Upper lobe of left lung (tissue), 4 donors: Measurements from ENCODE around the gene ARRDC4.

Experiments used
- CTCF ChIP-seq, 6 experiments: fragments of 450-650 bp in 4 of 6; fragments of 200-600 bp in 2 of 6; sonication (generic) in 2 of 6; IDR thresholded peaks; one replicate each; pipeline ENCODE4 v1.5.1; 2016 to 2019; ENCODE audit warnings: antibody characterized with exemption in 6 of 6
- EP300 ChIP-seq, 4 donors: sonication (generic); formaldehyde crosslinking; IDR thresholded peaks; one replicate each; pipeline ENCODE4 v1.5.1; 2017; ENCODE audit warnings: antibody characterized with exemption in 4 of 4, control low read depth in 2 of 4
- POLR2A ChIP-seq, 4 donors: fragments of 450-650 bp; IDR thresholded peaks; one replicate each; pipeline ENCODE4 v1.5.1; 2016 to 2017; ENCODE audit warnings: antibody characterized with exemption in 4 of 4, mild to moderate bottlenecking in 2 of 4

- TF ChIP-seq CTCF (IDR thresholded peaks at IDR 0.05) = no peak
- no peak for TF ChIP-seq POLR2A (IDR thresholded peaks at IDR 0.05)
- TF ChIP-seq EP300 (IDR thresholded peaks at IDR 0.05) = no peak
These were observed 43.0 kb downstream of the ARRDC4 start for GRCh38 chr15:98003518-98003917.
